Liver (tissue), 3 donors: Measurements from ENCODE around the gene SEC31A.

Source experiments
- CTCF ChIP-seq: fragments of 150-350 bp; IDR thresholded peaks from 2 replicates; pipeline ENCODE4 v1.5.1; 2017; ENCODE audit warnings: improper control_type of control experiment, low read depth, low read length; ENCODE audit not compliant: missing input control
- FOXA1 ChIP-seq: IDR thresholded peaks from 2 replicates; pipeline ENCODE4 v1.6.1; 2016; ENCODE audit warnings: antibody characterized with exemption
- FOXA2 ChIP-seq: IDR thresholded peaks from 2 replicates; pipeline ENCODE4 v1.6.1; 2016; ENCODE audit warnings: antibody characterized with exemption
- GABPA ChIP-seq, 2 donors: IDR thresholded peaks in 1 of 2; conservative IDR thresholded peaks in 1 of 2; 2 replicates each; pipeline ENCODE4 v1.6.1; 2016; ENCODE audit warnings: antibody characterized with exemption in 2 of 2, mild to moderate bottlenecking in 1 of 2, moderate library complexity in 1 of 2
- JUND ChIP-seq, 2 donors: IDR thresholded peaks; 2 replicates each; pipeline ENCODE4 v1.6.1; 2016; ENCODE audit warnings: antibody characterized with exemption in 2 of 2
- RAD21 ChIP-seq, 2 donors: IDR thresholded peaks; 2 replicates each; pipeline ENCODE4 v1.6.1; 2016; ENCODE audit warnings: antibody characterized with exemption in 2 of 2, mild to moderate bottlenecking in 2 of 2
- REST ChIP-seq: IDR thresholded peaks from 2 replicates; pipeline ENCODE4 v1.6.1; 2016; ENCODE audit warnings: antibody characterized with exemption, mild to moderate bottlenecking
- SP1 ChIP-seq: IDR thresholded peaks from 2 replicates; pipeline ENCODE4 v1.6.1; 2018; ENCODE audit warnings: antibody characterized with exemption, mild to moderate bottlenecking
- YY1 ChIP-seq: IDR thresholded peaks from 2 replicates; pipeline ENCODE4 v1.6.1; 2016; ENCODE audit warnings: antibody characterized with exemption, mild to moderate bottlenecking
- ZBTB33 ChIP-seq: IDR thresholded peaks from 2 replicates; pipeline ENCODE4 v1.6.1; 2016; ENCODE audit warnings: antibody characterized with exemption
- donor health status: healthy.
- donor health status: healthy.

- no peak for TF ChIP-seq YY1
- TF ChIP-seq FOXA1: no peak
- no peak for TF ChIP-seq CTCF
- no peak for TF ChIP-seq FOXA2
- no peak for TF ChIP-seq REST
- TF ChIP-seq JUND (IDR thresholded peaks at IDR 0.05): no peak
- TF ChIP-seq RAD21 (IDR thresholded peaks at IDR 0.05): no peak
- no peak for TF ChIP-seq SP1
- no peak for TF ChIP-seq ZBTB33
- no peak for TF ChIP-seq GABPA (IDR thresholded peaks at IDR 0.05 in 1 of 2, conservative IDR thresholded peaks at IDR 0.05 in 1 of 2)
Observed at GRCh38 chr4:82851318-82851717, 39.6 kb downstream of the SEC31A start.
